ENCODE measurements around the gene CCDC9. TPM values are rescaled to one million over a fixed set of nuclear protein-coding genes. Genes with fewer than 3 reads are reported as not detected.

Gene CCDC9
- 10 to 100 TPM; 21.4 to 28.7 TPM for total RNA-seq
- long read RNA-seq: 0 reads

DNA sequence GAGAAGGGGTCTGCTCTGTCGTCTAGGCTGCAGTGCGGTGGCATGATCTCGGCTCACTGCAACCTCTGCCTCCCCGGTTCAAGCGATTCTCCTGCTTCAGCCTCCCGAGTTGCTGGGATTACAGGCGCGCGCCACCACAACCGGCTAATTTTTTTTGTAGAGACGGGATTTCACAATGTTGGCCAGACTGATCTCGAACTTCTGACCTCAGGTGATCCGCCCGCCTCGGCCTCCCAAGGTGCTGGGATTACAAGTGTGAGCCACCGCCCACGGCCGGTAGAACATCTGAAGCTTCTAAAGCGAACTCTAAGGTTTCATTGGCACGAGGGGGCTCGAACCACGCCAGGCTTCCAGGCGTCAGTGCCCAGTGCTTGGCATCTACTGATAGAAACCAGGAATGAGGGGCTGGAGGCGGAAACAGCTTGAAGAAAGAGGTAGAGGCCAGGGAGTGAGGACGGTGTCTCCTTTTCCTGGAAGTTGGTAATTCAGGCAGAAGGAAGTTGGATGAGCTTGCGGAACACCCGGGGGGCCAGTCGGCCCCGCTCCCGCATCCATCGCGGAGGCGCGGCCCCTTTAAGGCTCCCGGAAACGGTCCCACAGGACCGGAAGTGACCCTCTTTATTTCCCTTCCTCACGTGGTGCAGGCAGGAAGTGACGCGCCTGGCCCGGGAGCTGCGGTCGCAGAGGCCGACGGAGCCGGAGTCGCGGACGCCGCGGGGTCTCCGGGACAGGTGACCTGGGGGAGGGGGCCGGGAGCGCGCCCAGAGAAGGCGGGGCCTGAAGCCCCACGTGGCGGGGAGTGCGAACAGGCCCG lies at the start of gene CCDC9:
Gene CCDC9 (plus strand): TSS at position 647 of the 814 bp plus-strand sequence. CDS start 1,876 bp downstream, outside the sequence.
- intact Hi-C loops (cut with DNase I): no loop called here
- peak; percentile 71 to 74 for ATAC-seq
- DNase-seq: peak; percentile 97

DNA sequence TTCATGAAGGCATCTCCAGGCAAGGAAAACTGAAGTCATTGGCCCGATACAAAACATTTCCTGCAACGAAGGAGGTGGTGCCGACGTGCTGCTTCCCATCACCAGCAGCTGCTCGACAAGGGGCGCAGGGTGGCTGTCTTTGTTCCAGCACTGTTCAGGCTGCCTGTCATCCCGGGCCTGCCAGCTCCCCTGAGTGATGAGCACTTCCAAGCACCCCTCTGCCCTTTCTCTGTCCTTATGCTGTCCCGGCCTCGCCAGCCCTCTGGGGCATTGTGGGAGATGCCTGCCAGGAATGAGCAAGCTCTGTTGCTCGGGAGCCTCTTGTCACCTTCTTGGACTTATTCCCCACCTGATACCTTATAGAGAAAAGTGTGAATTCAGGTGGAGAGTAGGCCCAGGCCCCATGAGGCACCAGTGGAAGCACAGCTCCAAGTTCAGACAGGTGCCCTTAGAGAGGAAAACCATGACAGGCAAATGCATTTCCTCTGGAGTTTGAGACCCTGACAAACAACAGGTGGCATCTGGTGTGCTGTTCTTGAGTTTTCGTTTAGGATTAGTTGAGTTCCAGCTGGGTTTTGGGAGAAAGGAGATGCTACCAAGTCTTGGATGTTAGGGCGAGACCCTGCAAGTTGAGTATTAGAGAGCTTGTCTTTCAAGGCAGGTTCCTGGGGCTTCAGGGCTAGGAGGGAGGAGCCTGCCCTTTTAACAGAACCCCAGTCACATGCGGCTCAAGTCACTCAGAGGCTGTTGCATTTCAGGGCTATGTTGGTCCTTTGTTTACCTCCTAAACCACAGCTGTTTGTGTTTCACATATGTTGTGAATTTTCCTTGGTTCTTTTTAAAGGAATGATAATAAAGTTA lies 46.8 kb upstream of the CCDC9 start:
- peak; percentile 79 to 90 for ATAC-seq
- peak; percentile 40 for DNase-seq
- intact Hi-C loops (cut with DNase I): loop anchor here in 1 of 2 donors (1.0 to 10.0 kb wide), 2 partner anchors 35 to 55 kb away; no protein-coding TSS in a partner anchor

DNA sequence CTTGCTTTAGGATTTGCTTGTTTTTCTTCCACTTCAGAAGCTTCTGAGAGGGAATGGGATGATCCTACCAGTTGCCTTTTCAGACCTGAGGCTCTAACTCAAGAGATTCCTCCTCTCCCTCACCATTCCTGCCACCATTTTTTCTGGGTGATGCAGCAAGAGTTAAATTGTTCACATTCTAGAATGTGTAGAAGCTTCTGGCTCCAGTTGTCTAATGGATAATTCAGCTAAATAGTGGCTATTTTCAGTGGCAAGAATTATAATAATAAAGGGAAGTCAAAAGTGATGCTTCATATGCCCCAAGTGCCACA lies 46.2 kb upstream of the CCDC9 start:
- ATAC-seq (no peak), DNase-seq (no peak)
- intact Hi-C loops (cut with DNase I): loop anchor here in 1 of 2 donors (1.0 kb wide), 1 partner anchor 34 kb away; no protein-coding TSS in a partner anchor

DNA sequence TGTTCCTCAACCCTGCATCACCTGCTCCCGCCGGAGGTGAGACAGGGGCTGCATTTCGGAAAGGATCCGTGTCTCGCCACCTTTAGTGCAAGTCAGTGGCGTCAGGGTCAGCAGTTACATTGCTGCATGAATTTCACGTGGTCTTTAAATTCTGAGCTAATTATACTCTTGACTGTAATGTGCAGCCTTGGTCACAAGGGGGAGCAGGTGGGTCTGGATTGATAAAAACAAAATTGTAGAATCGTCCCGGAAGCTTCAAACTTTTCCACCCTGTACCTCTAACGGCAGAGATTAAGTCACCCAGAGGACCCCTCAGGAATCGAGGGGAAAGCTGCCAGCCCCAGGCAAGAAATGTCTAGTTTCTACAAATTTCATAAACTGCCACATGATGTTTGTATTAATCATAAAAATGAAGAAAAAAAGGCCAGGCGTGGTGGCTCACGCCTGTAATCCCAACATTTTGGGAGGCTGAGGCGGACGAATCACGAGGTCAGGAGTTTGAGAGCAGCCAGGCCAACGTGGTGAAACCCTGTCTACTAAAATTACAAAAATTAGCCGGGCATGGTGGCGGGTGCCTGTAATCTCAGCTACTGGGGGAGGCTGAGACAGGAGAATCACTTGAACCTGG lies 45.5 kb upstream of the CCDC9 start:
- DNase-seq: peak; percentile 76
- ATAC-seq: peak; percentile 65 to 77
- intact Hi-C loops (cut with DNase I): loop anchor here in 1 of 2 donors (1.0 kb wide), 1 partner anchor 33 kb away; no protein-coding TSS in a partner anchor

DNA sequence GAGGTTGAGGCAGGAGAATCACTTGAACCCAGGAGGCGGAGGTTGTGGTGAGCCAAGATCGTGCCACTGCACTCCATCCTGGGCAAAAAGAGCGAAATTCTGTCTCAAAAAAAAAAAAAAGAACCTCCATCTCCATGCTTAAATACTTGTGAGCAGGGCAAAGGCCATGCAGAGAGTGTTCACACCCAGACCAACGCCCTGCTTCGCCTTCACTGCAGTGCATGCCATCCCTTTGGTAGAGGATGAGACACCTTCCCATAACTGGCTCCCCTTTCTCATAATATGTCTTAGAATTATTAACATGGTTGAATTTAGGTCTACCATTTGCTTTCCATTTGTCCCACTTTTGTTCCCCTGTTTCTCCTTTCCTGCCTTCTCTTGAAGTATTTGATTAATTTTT lies 40.7 kb upstream of the CCDC9 start:
- DNase-seq (no peak), ATAC-seq (no peak)
- intact Hi-C loops (cut with DNase I): no loop called here

DNA sequence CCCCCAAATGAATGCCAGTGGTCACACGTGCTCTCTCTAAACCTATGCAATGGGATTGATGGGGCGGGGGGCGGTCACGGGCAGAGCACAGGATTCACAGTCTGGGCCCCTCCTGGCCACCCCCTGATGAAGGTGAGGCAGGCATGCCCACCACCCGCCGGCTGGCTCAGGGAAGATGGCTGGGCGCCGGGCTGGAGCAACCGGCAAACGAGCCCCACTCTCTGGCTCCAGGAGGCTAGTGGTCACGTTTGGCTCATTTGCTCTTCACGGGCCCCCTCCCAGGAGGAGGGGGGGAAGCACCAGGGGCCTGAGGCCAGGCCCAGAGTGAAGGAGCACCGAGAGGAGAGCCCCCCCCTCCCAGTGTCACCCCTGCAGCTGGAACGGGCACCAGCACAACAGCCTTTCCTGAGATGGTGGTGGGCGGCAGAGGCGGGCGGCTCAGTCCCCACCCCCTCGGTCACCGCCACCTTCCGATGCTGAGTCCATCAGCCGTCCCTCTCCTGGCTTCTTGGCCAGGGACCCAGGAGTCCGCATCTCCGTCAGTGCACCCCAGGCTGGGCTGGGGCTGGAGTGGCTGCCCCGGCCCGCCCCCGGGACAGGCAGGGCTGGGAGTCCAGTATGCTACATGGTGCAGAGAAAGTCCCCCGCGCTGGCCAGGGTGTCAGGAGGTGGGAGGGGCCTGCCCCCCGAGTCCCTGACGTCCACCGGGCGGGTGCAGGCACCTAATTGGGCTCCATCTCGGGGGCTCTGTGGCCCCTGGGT lies 35.1 kb upstream of the CCDC9 start:
- ATAC-seq: no peak
- intact Hi-C loops (cut with DNase I): no loop called here

DNA sequence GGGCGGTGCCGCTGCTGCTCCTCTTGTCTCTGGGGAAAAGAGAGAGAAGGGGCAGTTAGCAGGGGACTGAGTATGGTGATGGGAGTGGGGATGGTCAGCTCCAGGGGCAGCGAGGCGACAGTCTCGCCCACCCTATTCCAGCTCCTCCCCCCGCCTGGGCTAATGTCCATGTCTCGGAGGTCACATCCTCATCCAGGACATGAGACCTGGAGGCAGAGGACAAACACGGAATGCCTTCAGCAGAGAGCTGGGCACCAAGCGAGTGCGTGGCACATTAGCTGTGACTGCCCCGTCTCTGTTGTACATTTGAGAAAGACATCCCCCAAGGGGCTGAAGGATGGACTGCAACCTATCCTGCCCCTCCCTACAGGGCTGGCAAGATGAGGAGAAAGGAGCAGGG lies 34.4 kb upstream of the CCDC9 start:
- DNase-seq (no peak), ATAC-seq (no peak)
- intact Hi-C loops (cut with DNase I): no loop called here

More for the DNA sequence above, 35.1 kb upstream of the CCDC9 start:
- no peak for DNase-seq

DNA sequence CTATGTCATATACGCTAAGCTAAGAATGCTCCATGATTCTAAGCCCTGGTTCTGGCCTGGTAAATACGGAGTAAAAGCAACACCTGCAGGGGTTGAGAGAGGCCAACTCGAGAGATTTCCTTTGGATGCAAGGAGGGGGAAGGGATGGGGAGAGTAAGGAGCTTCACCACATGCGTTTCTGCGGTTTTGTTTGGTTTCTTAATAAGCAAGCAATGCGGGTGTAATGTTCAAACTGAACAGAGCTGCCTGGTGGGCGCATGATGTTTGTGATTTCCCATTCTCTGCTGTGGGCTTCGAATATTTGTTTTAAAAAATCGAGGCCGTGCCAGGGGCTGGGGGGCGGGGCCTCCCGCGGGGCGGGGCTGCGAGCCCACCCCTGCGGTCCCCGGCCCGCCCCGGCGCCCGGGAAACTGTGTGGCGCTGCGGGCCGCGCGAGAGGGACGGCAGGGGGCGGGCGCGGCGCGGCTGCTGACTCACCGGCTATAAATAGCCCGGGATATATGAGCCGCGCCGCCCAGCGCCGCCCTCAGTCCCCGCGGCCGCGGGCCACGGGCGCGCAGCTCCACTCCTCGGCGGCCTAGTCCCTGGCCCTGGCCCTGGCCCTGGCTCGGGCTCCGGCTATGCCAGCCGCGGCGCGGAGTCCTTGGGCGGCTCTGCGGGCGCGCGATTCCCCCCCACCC lies 30.4 kb upstream of the CCDC9 start:
- DNase-seq: peak; percentile 91
- intact Hi-C loops (cut with DNase I): no loop called here
- ATAC-seq: peak; percentile 79 to 83

DNA sequence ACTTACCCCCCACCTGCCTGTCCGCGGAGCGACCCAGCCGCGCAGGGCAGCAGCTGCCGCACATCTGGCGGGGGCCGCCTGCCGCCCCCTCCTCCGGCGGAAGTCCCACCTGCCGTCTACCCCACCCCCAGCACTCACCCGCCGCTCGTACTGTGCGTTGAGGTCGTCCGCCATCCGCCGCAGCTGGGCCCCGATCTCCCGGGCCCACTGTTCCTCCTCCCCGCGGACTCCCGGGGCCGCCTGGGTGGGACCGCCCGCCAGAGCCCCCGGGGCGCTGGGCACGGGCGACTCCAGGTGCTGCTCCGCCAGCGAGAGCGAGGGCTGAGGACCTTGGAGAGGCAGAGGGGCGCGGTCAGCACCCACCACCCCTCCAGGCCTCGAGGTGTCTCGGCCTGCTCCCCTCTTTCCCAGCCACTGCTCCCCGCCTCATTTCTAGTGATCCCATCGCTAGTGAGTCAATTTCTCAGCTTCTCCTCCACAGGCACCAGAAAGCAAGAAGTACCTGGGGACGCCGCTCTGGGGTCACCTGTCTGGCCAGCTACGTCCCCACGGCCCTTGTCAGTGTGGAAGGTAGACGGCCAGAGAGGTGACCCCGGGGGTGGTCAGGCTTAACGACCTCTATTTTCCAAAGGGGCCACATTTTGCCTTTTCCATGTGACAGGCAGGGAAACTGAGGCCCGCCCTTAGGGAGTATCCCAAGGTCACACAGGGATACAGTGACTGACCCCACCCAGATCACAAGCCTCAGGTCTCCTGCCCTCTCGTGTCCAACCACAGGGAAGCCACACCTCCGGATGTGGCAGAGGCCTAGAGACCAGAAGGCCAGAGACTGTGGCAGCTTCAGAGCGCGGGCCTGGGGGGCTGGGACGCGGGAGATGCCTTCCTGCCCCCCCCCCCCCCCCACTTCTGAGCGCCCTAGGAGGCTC lies 29.6 kb upstream of the CCDC9 start:
- ATAC-seq: peak; percentile 41 to 70
- intact Hi-C loops (cut with DNase I): no loop called here

DNA sequence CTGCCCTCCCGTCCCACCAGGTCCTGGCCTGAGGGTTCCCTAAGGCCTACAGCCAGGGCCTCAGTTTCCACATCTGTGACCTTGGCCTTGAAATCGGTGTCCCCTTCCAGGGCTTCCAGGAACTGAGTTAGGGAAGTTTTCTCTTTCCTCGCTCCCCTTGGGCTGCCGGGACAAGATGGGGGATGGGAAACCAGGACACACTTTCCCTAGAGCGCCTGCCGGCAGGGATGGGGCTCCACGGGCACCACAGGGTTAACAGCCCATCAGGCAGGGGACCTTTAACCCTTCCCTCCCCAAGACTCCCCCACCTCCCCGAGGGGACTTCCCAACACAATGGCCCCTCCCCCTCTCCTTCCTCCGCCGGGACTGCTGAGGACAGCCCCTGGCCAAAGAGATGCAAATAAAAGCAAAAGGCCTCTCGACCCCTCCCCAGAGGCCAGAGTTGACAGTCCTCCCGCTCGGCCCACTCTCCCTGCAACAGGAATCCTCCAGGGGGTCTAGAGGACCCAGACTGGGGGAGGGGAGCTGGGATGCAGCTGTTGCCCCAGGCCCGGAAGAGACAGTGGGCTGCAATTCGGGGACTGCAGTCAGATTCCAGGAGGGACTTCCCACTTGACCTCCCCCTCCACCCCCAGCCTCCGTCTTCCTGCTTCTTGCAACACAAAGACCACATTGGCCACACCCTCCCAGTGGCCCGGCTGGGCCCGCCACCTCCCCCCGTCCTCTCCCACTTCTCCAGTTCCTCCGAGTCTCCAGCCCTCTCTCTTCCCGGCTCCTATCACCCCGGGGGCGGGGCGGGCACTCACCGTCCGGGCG lies 28.8 kb upstream of the CCDC9 start:
- intact Hi-C loops (cut with DNase I): no loop called here
- peak; percentile 43 to 57 for ATAC-seq
- DNase-seq: peak; percentile 93

More for the DNA sequence above, 29.6 kb upstream of the CCDC9 start:
- DNase-seq: peak; percentile 87

DNA sequence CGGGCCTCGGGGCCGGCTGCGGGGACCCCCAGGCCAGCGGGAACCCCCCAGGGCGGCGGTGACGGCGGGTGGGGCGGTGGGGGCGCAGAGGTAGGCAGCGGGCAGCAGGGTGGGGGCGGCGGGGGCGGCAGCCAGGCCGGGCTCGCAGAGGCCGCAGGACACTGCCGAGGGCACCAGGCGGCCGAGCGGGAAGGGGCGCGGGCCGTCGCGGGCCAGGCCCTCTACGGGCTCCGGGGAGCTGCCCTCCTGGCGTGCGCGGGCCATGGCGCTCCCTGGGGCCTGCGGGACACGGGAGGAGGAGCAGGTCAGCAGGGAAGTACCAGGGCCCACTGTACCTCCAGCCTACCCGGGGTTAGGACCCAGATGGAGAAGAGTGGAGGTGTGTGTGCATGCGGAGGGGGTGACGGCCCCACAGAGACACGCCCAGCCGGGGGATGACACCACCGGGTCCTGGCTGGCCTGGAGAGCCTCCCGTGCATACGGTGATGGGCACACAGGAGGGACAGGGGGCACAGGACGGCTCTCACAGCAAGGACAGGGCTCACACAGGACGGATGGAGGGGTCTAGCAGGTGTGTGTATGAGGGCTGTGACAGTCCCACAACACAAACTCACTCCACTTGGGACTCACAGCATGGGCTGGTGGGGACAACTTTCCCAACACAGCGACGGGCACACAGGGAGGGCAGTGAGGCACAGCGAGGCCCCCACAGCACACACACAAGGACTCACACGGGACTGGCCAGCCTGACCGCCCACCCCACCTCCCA lies 28.0 kb upstream of the CCDC9 start:
- peak in 1 of 2 donors; percentile 0 for ATAC-seq
- intact Hi-C loops (cut with DNase I): no loop called here

DNA sequence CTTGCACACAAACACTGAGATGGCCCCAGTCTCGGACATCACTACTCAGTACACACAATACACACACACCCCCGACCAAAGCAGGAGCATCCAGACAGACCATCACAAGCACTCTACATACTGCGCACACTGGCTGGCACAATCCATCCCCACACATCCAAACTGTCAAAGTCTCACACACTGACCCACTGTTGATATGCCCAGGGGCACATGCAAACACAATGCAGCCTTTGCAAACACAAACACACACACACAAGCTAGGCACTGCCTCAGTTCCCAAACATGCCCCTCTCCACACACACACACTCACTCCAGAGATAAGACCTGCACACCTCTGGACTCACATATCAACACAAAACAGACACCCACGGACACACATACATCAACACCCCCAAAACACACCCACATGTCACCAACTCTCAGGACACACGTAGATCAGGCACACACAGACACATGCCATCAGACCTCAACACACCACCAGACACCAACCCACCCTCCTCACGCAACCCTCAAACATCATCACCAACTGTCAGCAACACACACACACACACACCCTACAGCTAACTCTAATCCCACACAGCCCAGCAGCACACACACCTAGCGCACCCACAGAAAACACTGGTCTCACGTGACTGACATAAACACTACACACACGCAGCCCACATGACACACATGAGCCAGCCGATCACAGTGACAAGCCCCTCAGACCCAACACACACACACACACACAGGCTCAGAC lies 27.2 kb upstream of the CCDC9 start:
- no peak for ATAC-seq
- intact Hi-C loops (cut with DNase I): no loop called here
- no peak for DNase-seq

More for the DNA sequence above, 28.0 kb upstream of the CCDC9 start:
- DNase-seq: peak; percentile 60

DNA sequence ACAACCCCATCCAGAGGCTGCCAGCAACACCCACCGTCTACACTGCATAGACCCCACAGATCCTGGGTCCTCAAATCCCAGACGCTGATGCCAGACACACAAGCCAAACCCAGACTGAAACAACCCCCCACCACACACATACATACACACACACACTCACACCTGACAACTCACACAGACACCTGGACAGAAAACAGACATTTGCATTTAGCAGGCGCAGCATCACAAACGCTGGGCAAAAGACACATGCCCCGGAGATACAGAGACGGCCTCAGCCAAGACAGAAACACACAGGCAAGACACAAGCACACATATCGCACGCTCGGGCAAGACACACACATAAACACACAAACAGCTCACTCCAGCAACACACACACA lies 26.7 kb upstream of the CCDC9 start:
- intact Hi-C loops (cut with DNase I): no loop called here
- ATAC-seq (no peak), DNase-seq (no peak)

DNA sequence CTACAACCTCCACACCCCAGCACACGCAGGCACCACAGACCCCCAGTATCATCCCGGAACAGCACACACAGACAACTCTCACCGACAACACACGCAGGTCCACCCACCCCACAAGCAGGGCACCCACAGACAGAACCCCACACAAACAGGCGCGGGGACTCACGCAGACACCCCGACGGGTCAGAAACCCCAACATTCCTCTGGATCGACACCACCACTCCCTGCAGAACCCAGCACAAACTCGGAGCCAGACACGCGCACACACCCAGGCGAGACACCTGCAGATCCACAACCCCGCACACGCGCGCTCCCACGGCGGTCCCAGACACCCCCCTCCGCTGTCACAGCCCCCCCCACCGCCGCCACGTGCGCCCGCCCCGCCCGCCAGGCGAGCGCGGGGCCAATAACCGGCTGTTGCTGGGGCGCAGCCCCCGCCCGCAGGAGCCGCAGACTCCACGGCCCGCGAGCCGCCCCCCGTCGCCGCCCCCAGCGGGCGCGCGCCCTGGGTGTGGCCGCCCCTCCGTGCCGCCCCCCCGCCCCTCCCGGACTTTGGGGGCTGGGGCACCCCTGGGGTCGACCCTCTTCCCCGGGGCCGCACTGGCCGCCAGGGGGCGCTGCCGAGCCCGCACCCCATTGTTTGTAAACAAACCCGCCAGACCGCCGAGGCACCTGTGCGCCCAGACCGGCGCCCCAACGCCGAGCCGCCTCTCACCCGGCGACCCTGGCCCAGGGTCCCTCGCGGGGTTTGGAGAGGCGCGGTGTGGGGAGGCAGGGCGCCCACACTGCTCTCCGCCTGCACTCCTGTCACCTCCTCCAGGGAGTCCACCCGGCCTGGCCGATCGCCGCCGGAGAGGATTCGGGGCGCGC lies 26.0 kb upstream of the CCDC9 start:
- peak; percentile 72 for DNase-seq
- peak in 1 of 2 donors; percentile 4 for ATAC-seq
- intact Hi-C loops (cut with DNase I): no loop called here

Data from left cardiac atrium (tissue), 4 donors.